Body of pancreas (tissue), 4 donors: Measurements from ENCODE around the gene ARG2.

Experiments used
- POLR2A ChIP-seq, 3 donors: fragments of 450-650 bp; IDR thresholded peaks; one replicate each; pipeline ENCODE4 v1.6.1; 2016; ENCODE audit warnings: antibody characterized with exemption in 3 of 3, mild to moderate bottlenecking in 2 of 3
- TF ChIP-seq, protein P1 (sequence below), 7 experiments: fragments of 450-650 bp in 4 of 7; fragments of 200-600 bp in 3 of 7; sonication (generic) in 3 of 7; IDR thresholded peaks; one replicate each; pipeline ENCODE4 v1.5.1; 2016 to 2019; ENCODE audit warnings: antibody characterized with exemption in 7 of 7

GRCh38 chr14:67570453-67570852, 49.3 kb upstream of the ARG2 start:
- TF ChIP-seq, protein P1, sequence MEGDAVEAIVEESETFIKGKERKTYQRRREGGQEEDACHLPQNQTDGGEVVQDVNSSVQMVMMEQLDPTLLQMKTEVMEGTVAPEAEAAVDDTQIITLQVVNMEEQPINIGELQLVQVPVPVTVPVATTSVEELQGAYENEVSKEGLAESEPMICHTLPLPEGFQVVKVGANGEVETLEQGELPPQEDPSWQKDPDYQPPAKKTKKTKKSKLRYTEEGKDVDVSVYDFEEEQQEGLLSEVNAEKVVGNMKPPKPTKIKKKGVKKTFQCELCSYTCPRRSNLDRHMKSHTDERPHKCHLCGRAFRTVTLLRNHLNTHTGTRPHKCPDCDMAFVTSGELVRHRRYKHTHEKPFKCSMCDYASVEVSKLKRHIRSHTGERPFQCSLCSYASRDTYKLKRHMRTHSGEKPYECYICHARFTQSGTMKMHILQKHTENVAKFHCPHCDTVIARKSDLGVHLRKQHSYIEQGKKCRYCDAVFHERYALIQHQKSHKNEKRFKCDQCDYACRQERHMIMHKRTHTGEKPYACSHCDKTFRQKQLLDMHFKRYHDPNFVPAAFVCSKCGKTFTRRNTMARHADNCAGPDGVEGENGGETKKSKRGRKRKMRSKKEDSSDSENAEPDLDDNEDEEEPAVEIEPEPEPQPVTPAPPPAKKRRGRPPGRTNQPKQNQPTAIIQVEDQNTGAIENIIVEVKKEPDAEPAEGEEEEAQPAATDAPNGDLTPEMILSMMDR (IDR thresholded peaks at IDR 0.05) = no peak
- TF ChIP-seq POLR2A (IDR thresholded peaks at IDR 0.05) = no peak
